MM.1S (cell line): ENCODE measurements around the gene GOLGA8J.

Source experiments
- DNase-seq: peaks from one replicate; pipeline ENCODE4 v3.0.0-alpha.2; 2015
- H2AFZ ChIP-seq: fragments of 300-600 bp; sonication (generic); 2 replicates; pipeline ENCODE4 v1.6.0; 2016; ENCODE audit warnings: antibody characterized with exemption, low read length
- H3F3A ChIP-seq: fragments of 300-600 bp; sonication (generic); 2 replicates; pipeline ENCODE4 v1.6.1; 2016; ENCODE audit warnings: mild to moderate bottlenecking, antibody characterized with exemption, low read length, moderate library complexity, mixed read lengths; ENCODE audit not compliant: insufficient read depth
- H3K27ac ChIP-seq: fragments of 300-600 bp; sonication (generic); 2 replicates; pipeline ENCODE4 v1.5.1; 2016; ENCODE audit warnings: mild to moderate bottlenecking, low read length
- H3K27me3 ChIP-seq: fragments of 300-600 bp; sonication (generic); replicated peaks from 2 replicates; pipeline ENCODE4 v1.6.0; 2016; ENCODE audit warnings: low read length; ENCODE audit not compliant: insufficient read depth
- H3K36me3 ChIP-seq: fragments of 300-600 bp; sonication (generic); replicated peaks from 2 replicates; pipeline ENCODE4 v1.6.1; 2016; ENCODE audit warnings: mild to moderate bottlenecking, low read length, mixed read lengths; ENCODE audit not compliant: insufficient read depth
- H3K4me1 ChIP-seq: fragments of 300-600 bp; sonication (generic); 2 replicates; pipeline ENCODE4 v1.6.1; 2016; ENCODE audit warnings: low read length, mixed read lengths
- H3K4me2 ChIP-seq: fragments of 300-600 bp; sonication (generic); 2 replicates; pipeline ENCODE4 v1.6.0; 2016; ENCODE audit warnings: low read depth, low read length
- H3K4me3 ChIP-seq: fragments of 300-600 bp; sonication (generic); 2 replicates; pipeline ENCODE4 v1.5.1; 2016; ENCODE audit warnings: low read length, mixed read lengths
- H3K79me2 ChIP-seq: fragments of 300-600 bp; sonication (generic); 2 replicates; pipeline ENCODE4 v1.6.1; 2016; ENCODE audit warnings: mixed run types, low read length, mixed read lengths
- H3K9ac ChIP-seq: fragments of 300-600 bp; sonication (generic); 2 replicates; pipeline ENCODE4 v1.6.1; 2016; ENCODE audit warnings: low read length, mixed read lengths
- H3K9me2 ChIP-seq: fragments of 300-600 bp; sonication (generic); replicated peaks from 2 replicates; pipeline ENCODE4 v1.6.1; 2016; ENCODE audit warnings: mild to moderate bottlenecking, low read length, mixed read lengths; ENCODE audit not compliant: insufficient read depth
- H3K9me3 ChIP-seq: fragments of 300-600 bp; sonication (generic); replicated peaks from 2 replicates; pipeline ENCODE4 v1.6.1; 2016; ENCODE audit warnings: mild to moderate bottlenecking, low read length, mixed read lengths; ENCODE audit not compliant: insufficient read depth
- H4K20me1 ChIP-seq: fragments of 300-600 bp; sonication (generic); 2 replicates; pipeline ENCODE4 v1.6.1; 2016; ENCODE audit warnings: mild to moderate bottlenecking, low read length, moderate library complexity, mixed read lengths; ENCODE audit not compliant: insufficient read depth
- EZH2 ChIP-seq: fragments of 300-600 bp; sonication (generic); optimal IDR thresholded peaks from 2 replicates; pipeline ENCODE3; 2017; ENCODE audit warnings: low read depth, mild to moderate bottlenecking, antibody characterized with exemption, low read length, mixed read lengths
- EZH2phosphoT487 ChIP-seq: fragments of 300-600 bp; sonication (generic); IDR thresholded peaks from 2 replicates; pipeline ENCODE4 v1.6.1; 2018; ENCODE audit warnings: antibody characterized with exemption, low read length
- TF ChIP-seq, protein P1 (sequence below): fragments of 300-600 bp; sonication (generic); IDR thresholded peaks from 2 replicates; pipeline ENCODE4 v1.5.1; 2016; ENCODE audit warnings: antibody characterized with exemption, low read length, mixed read lengths

GOLGA8J gene

DNA sequence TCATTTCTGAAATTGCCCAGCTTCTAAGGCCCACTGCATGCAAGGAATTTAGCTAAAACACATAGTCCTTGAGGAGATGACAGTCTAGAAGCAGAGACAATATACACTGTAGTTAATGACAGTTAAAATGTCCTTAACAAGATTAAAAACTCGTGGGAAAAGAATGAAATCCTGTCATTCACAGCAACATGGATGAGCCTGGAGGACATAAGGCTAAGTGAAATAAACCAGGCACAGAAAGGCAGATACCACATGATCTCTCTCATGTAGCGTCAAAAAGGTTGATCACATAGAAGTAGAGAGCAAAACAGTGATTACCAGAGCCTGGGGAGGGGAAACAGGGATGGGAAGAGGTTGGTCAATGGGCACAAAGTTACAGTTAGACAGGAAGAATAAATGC is 36.3 kb upstream of the GOLGA8J start:
- no peaks in the 10 kb centered on the region for H3K36me3 ChIP-seq
- H3F3A ChIP-seq, result no peaks in the 10 kb centered on the region
- DNase-seq, result no peak
- no peak overlapping the region for H3K4me2 ChIP-seq
- H3K27me3 ChIP-seq, result no peaks in the 10 kb centered on the region
- H3K4me3 ChIP-seq, result no peak overlapping the region
- no peak for TF ChIP-seq EZH2phosphoT487
- TF ChIP-seq, protein P1, sequence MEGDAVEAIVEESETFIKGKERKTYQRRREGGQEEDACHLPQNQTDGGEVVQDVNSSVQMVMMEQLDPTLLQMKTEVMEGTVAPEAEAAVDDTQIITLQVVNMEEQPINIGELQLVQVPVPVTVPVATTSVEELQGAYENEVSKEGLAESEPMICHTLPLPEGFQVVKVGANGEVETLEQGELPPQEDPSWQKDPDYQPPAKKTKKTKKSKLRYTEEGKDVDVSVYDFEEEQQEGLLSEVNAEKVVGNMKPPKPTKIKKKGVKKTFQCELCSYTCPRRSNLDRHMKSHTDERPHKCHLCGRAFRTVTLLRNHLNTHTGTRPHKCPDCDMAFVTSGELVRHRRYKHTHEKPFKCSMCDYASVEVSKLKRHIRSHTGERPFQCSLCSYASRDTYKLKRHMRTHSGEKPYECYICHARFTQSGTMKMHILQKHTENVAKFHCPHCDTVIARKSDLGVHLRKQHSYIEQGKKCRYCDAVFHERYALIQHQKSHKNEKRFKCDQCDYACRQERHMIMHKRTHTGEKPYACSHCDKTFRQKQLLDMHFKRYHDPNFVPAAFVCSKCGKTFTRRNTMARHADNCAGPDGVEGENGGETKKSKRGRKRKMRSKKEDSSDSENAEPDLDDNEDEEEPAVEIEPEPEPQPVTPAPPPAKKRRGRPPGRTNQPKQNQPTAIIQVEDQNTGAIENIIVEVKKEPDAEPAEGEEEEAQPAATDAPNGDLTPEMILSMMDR, result no peak
- TF ChIP-seq EZH2, result no peak
- no peaks in the 10 kb centered on the region for H3K79me2 ChIP-seq
- no peak overlapping the region for H2AFZ ChIP-seq
- no peaks in the 10 kb centered on the region for H3K9me2 ChIP-seq
- H3K9ac ChIP-seq, result no peak overlapping the region
- H3K9me3 ChIP-seq, result no peaks in the 10 kb centered on the region
- H4K20me1 ChIP-seq, result no peaks in the 10 kb centered on the region
- H3K27ac ChIP-seq, result no peak overlapping the region
- H3K4me1 ChIP-seq, result no peaks in the 10 kb centered on the region

DNA sequence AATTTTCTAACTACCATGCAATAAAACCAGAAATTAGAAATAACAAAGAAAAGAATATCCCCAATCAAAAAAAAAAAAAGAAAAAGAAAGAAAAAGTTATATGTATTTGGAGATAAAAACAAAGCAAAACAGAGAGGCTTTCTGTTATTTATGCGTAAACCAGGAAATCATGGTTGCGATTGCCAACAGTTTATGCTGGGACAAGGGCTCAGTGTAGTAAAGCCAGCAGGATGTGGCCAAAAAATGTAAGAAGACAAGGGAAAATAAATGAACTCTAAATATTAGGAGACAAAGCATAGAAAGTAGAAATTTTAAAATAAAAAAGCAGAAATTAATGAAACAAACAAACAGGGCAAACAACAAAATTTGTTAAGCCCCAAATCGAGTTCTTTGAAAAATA is 27.2 kb upstream of the GOLGA8J start:
- Histone ChIP-seq H3K4me3 (no peak overlapping the region), H3F3A (no peaks in the 10 kb centered on the region), H3K9me3 (no peaks in the 10 kb centered on the region), H3K27ac (no peak overlapping the region), H3K9ac (no peak overlapping the region), H2AFZ (no peak overlapping the region), H3K79me2 (no peaks in the 10 kb centered on the region), H3K9me2 (no peaks in the 10 kb centered on the region), H3K4me1 (no peaks in the 10 kb centered on the region), H3K27me3 (no peaks in the 10 kb centered on the region), H4K20me1 (no peaks in the 10 kb centered on the region), H3K36me3 (no peaks in the 10 kb centered on the region), H3K4me2 (no peak overlapping the region)
- TF ChIP-seq EZH2 (no peak), EZH2phosphoT487 (no peak)
- TF ChIP-seq, protein P1, result no peak
- DNase-seq, result no peak

DNA sequence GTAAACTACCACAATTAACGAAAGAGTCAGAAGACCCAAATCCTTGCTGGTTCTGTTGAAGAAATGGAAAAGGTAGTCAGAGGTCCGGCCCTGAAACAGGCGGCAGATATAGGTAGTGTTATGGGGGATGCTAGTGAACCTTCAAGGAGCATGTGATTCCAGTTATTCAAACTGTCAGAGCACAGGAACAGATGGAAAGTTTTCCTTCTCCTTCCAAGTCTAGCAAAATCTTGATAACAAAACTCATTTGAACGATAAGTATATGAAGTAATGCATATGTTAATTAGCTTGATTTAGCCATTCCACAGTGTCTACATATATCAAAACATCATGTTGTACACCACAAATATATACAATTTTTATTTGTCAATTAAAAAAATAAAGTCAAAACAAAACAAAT is 26.6 kb upstream of the GOLGA8J start:
- Histone ChIP-seq H3K4me3 (no peak overlapping the region), H3K4me2 (no peak overlapping the region), H3K9ac (no peak overlapping the region), H3K79me2 (no peaks in the 10 kb centered on the region), H3K9me2 (no peaks in the 10 kb centered on the region), H3F3A (no peaks in the 10 kb centered on the region), H3K36me3 (no peaks in the 10 kb centered on the region), H3K27me3 (no peaks in the 10 kb centered on the region), H2AFZ (no peak overlapping the region), H3K27ac (no peak overlapping the region), H3K9me3 (no peaks in the 10 kb centered on the region), H3K4me1 (no peaks in the 10 kb centered on the region), H4K20me1 (no peaks in the 10 kb centered on the region)
- DNase-seq, result no peak
- TF ChIP-seq EZH2 (no peak), EZH2phosphoT487 (no peak)
- TF ChIP-seq, protein P1, result no peak
